Activated effector memory CD4-positive, alpha-beta T cell treated with Interleukin-2 at 50 U/mL for 16 hours (primary cell): Measurements from ENCODE around the gene CERT1.
"Not testable (repeated sequence)": the region's sequence is repeated elsewhere in the genome, so short reads cannot be mapped to it uniquely, and the experiment has no call there.

Experiments used
- DNase-seq: peaks from one replicate; pipeline ENCODE4 v3.0.0-alpha.2; 2020

The CERT1 gene

GRCh38 chr5:75523275-75523674 lies 11.8 kb upstream of the CERT1 start:
- no peak for DNase-seq

GRCh38 chr5:75522542-75522941 lies 11.1 kb upstream of the CERT1 start:
- DNase-seq: no peak

GRCh38 chr5:75522025-75522424 lies 10.6 kb upstream of the CERT1 start:
- DNase-seq: no peak

GRCh38 chr5:75521195-75521594 lies 9.8 kb upstream of the CERT1 start:
- DNase-seq: no peak

- DNase-seq: no peak
Measured at GRCh38 chr5:75519761-75520160, 8.3 kb upstream of the CERT1 start.

- DNase-seq: no peak
Measured at GRCh38 chr5:75514323-75514722, 2.9 kb upstream of the CERT1 start.

- no peak for DNase-seq
Measured at GRCh38 chr5:75513841-75514240, 2.4 kb upstream of the CERT1 start.

DNA sequence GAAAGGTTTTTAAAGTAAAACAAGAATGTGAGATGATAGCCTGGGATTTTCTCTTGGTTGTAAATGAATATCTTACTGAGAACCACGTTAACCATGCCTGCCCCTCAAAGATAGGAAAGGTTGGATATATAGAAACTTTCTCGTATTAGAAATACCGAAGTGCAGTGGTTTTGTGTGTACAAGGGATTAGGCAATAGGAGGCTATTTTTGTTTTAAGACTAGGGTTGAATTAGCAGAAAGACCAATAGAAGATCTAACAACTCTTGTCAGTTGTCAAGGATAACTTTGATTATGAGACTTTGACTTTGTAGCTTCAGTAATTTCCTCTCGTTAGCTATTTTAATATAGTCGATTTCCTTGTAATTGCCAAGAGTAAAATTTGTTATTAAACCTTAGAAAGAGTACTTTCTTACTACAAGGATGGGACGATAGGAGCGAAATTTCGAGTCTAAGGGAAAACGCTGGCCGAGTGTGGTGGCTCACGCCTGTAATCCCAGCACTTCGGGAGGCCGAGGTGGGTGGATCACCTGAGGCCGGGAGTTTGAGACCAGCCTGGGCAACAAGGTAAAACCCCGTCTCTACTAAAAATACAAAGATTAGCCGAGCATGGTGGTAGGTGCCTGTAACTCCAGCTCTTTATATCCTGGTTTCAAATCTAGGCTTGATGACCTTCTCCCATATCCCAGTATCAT lies 1.1 kb upstream of the CERT1 start:
- DNase-seq: no peak

GRCh38 chr5:75510836-75511434 lies 494 bp downstream of the CERT1 start:
- no peak for DNase-seq

DNA sequence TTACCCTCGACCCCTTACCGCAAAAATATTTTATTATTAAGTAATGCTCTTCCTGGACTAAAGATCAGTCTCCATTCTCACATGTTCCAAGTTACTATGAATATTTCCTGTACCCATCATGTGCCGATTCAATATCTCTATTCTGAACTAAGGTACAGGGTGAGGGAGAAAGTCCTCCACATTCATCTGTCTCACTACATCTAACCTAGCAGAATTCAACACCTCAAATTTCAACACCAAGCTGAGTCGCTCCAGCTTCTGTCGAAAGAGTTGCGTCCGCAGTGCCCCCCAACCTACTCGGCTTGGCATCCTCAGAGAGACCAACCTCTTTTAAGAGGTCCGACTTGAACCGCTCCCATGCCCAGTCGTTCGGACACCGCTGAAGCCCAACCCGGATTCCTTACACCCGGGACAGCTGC lies 1.0 kb downstream of the CERT1 start:
- DNase-seq: no peak

DNA sequence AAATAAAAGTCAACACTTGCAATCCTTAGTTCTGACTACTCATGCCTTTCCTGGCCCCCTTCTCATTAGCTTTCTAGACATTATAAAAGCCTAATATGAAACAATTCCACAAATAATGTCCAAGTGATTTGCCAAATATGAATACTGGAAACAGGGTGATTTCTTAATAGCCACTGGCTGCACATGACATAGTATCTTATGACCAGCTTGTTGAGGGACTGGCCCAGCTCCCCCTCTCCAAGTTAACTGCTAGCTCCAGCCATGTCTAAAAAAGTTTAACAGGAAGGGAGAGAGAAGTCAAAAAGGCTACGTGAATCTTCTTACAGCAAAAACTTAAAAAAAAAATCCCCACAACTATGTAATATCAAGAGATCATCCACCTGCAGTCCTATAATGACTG lies 1.5 kb downstream of the CERT1 start:
- no peak for DNase-seq

DNA sequence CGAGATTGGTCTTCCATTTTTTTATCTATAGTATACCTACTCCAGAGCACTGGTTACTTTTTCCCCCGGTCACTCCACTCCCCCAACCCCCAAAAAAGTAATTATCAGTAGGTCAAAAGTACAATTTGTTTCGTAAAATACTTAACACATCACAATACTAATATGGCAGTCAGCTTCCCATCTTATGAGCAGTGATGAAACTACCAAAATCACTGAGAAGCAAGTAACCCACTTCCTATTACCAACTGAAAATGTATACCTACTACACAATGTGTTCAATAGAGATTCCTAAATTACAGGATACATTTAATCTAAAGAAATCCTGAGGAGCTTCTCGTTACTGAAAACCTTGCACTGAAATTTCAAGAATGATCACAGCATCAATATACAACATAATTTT lies 1.9 kb downstream of the CERT1 start:
- no peak for DNase-seq

- no peak for DNase-seq
Measured at GRCh38 chr5:75507841-75508240, 3.6 kb downstream of the CERT1 start.

DNA sequence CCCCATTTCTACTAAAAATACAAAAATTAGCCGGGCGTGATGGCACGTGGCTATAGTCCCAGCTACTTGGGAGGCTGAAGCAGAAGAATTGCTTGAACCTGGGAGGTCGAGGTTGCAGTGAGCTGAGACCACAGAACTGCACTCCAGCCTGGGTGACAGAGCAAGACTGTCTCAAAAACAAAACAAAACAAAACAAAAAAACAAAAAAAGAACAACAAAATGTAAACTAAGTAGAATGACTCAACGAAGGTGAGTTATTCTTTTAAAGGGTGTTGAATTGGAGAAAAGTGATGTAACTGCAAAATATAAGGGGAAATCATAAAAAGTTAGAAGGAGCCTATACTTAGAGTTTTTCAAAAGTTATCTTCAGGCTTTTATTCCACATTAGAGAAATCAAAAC lies 6.3 kb downstream of the CERT1 start:
- not testable (repeated sequence) for DNase-seq

GRCh38 chr5:75498875-75499274 lies 12.6 kb downstream of the CERT1 start:
- DNase-seq: not testable (repeated sequence)

DNA sequence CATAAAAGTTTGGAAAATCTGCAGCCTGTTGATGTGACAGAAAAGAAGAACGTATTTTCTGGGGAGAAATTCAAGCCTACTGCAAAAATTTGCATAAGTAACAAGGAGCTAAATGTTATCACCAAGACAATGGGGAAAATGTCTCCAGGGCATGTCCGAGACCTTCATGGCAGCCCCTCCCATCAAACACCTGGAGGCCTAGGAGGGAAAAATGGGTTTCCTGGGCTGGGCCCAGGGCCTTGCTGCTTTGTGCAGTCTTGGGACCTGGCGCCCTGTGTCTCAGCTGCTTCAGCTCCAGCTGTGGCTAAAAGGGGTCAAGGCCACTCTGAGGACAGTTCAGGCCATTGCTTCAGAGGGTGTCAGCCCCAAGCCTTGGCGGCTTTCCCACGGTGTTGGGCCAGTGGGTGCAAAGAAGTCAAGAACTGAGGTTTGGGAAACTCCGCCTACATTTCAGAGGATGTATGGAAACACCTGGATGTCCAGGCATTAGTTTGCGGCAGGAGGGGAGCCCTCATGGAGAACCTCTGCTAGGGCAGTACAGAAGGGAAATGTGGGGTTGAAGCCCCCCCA lies 13.1 kb downstream of the CERT1 start:
- no peak for DNase-seq

DNA sequence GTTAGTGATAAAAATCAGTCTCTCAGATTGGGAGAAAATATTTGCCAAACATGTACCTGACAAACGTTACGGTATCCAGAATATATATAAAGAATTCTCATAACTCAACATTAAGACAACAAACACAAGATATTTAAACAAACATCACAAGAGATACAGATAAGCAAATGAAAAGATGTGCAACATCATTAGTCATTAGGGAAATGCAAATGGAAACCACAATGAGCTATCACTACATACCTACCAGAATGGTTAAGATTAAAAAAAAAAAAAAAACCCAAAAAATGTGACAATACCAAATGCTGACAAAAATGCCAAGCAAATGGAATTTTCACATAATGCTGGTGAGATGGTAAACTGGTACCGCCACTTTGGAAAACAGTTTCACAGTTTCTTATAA lies 15.4 kb downstream of the CERT1 start:
- DNase-seq: no peak

GRCh38 chr5:75491621-75492020 lies 19.8 kb downstream of the CERT1 start:
- DNase-seq: no peak

DNA sequence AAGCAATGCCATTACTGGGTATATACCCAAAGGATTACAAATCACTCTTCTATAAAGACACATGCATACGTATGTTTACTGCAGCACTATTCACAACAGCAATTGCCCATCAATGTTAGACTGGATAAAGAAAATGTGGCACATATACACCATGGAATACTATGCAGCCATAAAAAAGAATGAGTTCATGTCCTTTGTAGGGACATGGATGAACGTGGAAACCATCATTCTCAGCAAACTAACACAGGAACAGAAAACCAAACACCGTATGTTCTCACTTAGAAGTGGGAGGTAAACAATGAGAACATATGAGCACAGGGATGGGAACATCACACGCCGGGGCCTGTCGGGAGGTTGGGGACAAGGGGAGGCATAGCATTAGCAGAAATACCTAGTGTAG lies 21.6 kb downstream of the CERT1 start:
- DNase-seq: not testable (repeated sequence)

DNA sequence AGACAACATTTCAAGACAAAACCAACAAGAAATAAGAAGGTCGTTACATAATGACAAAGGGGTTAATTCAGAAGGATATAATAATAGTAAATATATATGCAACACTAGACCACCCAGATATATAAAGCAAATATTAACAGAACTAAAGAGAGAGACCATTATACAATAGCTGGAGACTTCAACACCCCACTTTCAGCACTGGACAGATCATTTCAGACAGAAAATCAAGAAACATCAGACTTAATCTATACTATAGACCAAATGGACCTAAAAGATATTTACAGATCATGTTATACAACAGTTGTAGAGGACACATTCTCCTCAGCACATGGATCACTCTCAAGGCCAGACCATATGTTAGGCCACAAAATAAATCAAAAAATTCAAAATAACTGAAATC lies 26.8 kb downstream of the CERT1 start:
- no peak for DNase-seq

GRCh38 chr5:75482482-75482881 lies 28.9 kb downstream of the CERT1 start:
- no peak for DNase-seq

- DNase-seq: no peak
Measured at GRCh38 chr5:75481024-75481423, 30.4 kb downstream of the CERT1 start.

GRCh38 chr5:75475364-75475763 lies 36.1 kb downstream of the CERT1 start:
- DNase-seq: no peak

GRCh38 chr5:75473463-75473862 lies 38.0 kb downstream of the CERT1 start:
- no peak for DNase-seq

DNA sequence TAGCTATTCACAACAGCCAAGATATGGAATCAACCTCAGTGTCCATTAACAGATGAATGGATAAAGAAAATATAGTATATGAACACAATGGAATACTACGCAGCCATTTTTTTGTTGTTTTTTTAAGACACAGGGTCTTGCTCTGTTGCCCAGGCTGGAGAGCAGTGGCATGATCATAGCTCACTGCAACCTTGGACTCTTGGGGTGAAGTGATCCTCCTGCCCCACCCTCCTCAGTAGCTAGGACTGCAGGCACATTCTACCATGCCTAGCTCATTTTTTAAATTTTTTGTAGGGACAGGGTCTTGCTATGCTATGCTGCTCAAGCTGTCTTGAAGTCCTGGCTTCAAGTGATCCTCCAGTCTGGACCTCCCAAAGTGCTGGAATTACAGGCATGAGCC lies 38.5 kb downstream of the CERT1 start:
- no peak for DNase-seq
